Islet precursor cell (in vitro differentiated cells): ENCODE measurements around the gene GOLM1.
"Not testable (repeated sequence)": the region's sequence is repeated elsewhere in the genome, so short reads cannot be mapped to it uniquely, and the experiment has no call there.

Experiments
- DNase-seq: peaks from one replicate; pipeline ENCODE4 v3.0.0-alpha.2; 2018

The GOLM1 gene

GRCh38 chr9:86082870-86083269 lies 16.5 kb downstream of the GOLM1 start:
- no peak for DNase-seq

GRCh38 chr9:86079865-86080469 lies 19.4 kb downstream of the GOLM1 start:
- no peak for DNase-seq

DNA sequence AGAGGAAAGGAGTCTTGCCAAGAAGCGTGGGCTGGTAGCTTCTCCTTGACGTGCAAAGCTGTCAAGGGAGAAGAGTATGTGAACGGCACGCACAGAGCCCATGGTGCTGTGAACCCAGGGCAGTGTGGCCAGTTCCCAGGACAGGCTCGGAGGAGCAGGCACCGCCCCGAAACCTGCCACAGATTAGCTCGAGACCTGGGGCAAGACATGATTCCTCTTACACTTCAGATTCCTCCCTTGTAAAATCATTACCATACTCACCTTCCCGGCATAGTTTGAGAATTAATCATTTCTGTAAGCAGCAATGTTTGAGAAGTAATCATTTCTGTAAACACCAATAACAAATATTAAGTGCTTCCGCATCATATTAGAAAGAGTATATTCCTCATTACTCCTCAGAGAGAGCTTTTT lies 19.9 kb downstream of the GOLM1 start:
- DNase-seq = peak; percentile 67

GRCh38 chr9:86078731-86079130 lies 20.6 kb downstream of the GOLM1 start:
- DNase-seq = no peak

DNA sequence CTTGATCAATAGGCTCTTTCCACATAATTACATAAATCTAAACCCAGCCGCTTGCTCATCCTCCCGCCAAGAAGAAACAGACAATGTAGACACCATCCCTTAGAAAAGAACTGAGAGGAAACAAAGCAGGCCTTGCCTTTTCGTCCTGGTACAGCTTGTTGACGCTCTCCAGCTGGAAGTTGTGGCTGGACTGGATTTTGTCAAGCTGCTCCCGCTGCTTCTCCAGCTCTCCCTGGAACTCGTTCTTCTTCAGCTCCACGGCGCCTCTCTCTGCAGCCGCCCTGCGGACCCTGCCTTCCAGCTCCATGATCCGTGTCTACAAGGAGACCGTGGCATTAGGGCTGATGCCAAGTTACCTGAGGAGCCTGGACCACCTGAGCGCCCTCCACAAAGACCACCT lies 22.1 kb downstream of the GOLM1 start:
- DNase-seq = peak; percentile 81

GRCh38 chr9:86075132-86076109 lies 23.9 kb downstream of the GOLM1 start:
- no peak for DNase-seq

GRCh38 chr9:86073839-86074238 lies 25.5 kb downstream of the GOLM1 start:
- DNase-seq = no peak

- no peak for DNase-seq
These were observed 26.9 kb downstream of the GOLM1 start for GRCh38 chr9:86072394-86072877.

DNA sequence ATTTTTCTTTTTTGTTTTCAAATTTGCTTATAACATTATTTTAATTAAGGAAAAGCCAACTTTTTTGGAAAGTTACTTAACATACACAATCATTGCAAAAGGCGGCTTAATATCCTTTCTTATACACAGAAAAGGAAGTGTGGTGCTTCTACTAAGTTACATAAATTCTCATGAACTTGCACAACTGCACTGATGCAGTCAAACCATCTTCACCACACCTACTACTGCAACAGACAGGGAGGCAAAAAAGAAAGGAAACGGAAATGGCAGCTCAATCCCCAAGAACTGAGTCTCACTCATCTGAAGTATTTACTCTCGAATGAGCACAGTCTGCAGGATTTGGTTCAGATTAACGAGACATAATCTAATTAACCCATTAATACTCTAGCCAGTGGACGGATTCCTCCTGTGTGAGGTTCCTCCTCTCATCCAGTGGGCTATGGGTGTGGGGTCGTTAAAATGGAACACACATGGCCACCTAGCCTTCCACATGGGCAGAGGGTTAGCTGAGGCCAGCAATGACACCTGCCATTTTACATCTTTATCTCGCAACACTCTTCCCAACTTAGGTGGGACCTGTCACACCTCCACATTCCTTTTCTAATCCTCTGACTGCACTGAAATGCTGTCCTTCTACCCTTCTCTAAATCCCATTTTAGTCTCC lies 30.0 kb downstream of the GOLM1 start:
- no peak for DNase-seq

DNA sequence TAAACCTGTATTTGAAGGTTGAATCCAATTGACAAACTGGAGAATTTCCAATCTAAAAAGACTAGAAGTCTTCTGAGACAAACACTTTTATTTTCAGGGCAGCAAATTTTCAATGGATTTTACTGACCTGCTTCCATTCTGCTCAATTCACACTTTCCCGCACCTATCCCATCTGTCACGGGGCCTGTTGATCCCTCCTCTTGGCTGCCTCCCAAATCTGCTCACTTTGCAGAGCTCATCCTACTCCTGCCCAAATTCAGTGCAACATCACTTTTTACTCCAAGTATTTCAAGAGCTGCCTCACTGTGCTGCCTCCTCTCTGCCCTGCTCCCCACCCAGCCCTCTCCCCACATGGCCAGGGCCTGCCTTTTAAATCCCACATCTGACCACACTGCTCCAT lies 35.1 kb downstream of the GOLM1 start:
- DNase-seq = no peak

GRCh38 chr9:86062845-86063693 lies 36.3 kb downstream of the GOLM1 start:
- DNase-seq = no peak

GRCh38 chr9:86061972-86062739 lies 37.2 kb downstream of the GOLM1 start:
- DNase-seq = no peak

DNA sequence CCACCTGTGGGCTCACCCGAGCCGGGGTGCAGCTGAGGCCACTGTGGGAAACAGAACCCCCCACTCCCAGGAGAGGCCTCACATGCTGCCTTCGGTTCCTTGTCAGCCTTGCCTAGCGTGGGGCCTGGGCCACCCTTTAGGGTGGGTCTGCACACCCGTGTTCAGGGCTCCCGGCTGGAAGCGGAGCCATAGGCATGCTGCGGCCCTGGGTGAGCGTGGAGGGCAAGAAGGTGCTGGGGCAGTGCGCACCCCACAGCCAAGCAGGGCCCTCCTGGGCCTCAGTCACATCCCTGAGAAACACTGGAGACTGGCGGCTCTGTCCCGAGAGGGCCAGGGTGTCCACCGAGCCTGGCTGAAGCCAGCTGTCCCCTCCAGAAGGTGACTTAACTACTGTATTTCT lies 41.9 kb downstream of the GOLM1 start:
- no peak for DNase-seq

DNA sequence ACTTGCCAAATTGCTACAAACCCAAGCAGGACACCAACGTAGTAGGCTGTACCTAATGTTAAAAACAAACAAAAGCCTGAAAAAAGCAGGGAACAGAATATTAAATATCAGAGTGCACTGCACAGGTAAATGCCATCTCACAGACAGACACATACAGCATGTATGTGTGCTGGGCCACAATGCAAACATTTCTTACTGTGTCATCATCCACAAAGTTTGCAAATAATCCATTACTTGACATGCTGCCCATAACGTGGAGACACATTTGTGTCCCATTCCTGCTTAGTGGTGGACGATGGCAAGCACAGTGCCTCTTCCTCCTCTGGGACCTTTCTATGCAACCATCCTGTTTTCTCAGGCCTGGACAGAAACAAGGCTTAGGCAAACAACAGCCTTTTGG lies 44.7 kb downstream of the GOLM1 start:
- DNase-seq = no peak

DNA sequence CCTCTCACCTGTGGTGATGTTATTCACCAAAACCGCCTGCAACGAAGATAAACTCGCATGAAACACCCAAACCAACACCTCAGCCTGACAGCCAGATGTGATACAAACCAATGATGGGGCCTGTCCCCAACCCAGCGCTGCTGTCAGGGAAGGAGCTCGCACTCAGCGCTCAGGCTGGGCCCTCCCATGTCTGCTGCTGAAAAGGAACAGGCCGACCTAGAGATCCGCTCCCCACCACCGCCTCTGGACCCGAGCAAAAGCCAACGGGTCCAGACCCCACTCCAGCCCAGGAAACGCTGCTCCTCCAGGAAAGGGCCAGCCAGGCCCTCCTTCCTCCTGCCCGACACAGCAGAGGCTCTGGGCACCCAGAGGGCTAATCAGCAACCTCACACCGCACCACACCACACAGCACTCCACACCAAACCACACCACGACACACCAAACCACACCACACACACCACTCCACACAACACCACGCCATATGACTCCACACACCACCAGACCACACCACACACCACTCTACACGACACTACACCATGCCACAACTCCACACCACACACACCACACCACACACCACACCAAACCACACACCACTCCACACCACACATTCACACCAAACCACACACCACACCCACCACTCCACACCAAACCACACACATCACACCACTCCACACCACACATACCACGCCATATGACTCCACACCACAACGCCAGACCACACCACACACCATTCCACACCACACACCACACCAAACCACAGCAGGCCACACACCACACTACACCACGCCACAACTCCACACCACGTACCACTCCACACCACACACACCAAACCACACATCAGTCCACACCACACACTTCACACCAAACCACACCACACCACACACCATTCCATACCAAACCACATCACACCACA lies 46.5 kb downstream of the GOLM1 start:
- no peak for DNase-seq

- not testable (repeated sequence) for DNase-seq
These were observed 51.2 kb downstream of the GOLM1 start for GRCh38 chr9:86048018-86048742.

GRCh38 chr9:86047361-86047760 lies 52.0 kb downstream of the GOLM1 start:
- DNase-seq = no peak

- no peak for DNase-seq
These were observed 52.4 kb downstream of the GOLM1 start for GRCh38 chr9:86046930-86047341.

GRCh38 chr9:86046071-86046636 lies 53.2 kb downstream of the GOLM1 start:
- no peak for DNase-seq

DNA sequence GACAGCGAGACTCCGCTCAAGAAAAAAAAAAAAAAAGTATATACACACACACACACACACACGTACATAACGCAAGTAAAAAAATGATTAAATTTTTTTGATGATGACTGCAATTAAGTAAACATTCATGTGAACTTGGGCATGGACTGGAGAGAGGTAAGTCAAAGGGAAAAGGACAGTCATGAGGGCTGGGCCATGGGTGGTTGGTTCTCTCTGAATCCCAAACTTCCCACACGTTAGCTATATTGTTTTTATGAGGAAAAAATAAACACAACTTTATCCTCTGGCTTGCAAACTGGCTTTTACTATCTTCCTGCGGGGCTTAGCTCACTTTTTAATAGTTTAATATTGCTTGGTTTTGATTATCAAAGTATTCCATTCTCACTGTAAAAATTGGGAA lies 53.7 kb downstream of the GOLM1 start:
- peak; percentile 5 for DNase-seq
